GM13977 (cell line): ENCODE results near the gene FAM229A.
"Not testable (repeated sequence)": the region's sequence is repeated elsewhere in the genome, so short reads cannot be mapped to it uniquely, and the experiment has no call there.

Source experiments
- DNase-seq: peaks from one replicate; pipeline ENCODE4 v3.0.0; 2012; ENCODE audit warnings: low spot score
- CTCF ChIP-seq: IDR thresholded peaks from 2 replicates; pipeline ENCODE4 v1.5.1; 2012; ENCODE audit warnings: mild to moderate bottlenecking, control low read depth; ENCODE audit not compliant: insufficient read depth; ENCODE audit errors: extremely low read depth, missing control alignments
- in situ Hi-C: fragments of 300-500 bp; cut with MboI; formaldehyde crosslinking; loops from one replicate; pipeline ENCODE4 v1.12.0; 2022; ENCODE audit warnings: low sequenced_read_pairs, low pct_unique_long_range_greater_than_20kb, mixed read lengths, inconsistent platforms; ENCODE audit not compliant: unreplicated experiment

Gene FAM229A

DNA sequence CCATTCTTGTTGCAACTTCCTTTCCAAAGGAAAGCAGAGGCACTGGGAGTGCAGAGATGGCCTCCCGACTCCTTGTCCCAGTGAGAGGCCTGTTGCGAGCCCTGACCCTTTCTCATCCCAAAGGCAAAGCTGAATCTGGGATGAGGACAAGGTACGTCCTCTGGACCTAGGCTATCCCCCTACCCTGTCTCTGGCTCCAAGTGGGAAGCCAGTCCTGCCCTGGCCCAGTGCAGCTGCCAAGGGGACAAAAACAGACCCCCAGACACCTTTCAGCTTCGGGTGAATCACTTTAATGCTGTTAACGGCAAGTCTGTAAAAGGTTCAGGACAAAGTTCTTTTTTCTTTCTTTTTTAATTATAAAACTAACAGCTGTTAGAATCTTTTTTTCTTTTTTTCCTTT lies 2.6 kb upstream of the FAM229A start:
- no peak for DNase-seq
- in situ Hi-C loops, result no loop called here
- TF ChIP-seq CTCF, result no peak

- no peak for TF ChIP-seq CTCF
- no peak for DNase-seq
- in situ Hi-C loops, result no loop called here
Measured at GRCh38 chr1:32363713-32364112, 1.4 kb upstream of the FAM229A start.

GRCh38 chr1:32361674-32362473 lies 411 bp downstream of the FAM229A start:
- in situ Hi-C loops, result no loop called here
- TF ChIP-seq CTCF, result peak; percentile 43
- DNase-seq, result peak; percentile 65

DNA sequence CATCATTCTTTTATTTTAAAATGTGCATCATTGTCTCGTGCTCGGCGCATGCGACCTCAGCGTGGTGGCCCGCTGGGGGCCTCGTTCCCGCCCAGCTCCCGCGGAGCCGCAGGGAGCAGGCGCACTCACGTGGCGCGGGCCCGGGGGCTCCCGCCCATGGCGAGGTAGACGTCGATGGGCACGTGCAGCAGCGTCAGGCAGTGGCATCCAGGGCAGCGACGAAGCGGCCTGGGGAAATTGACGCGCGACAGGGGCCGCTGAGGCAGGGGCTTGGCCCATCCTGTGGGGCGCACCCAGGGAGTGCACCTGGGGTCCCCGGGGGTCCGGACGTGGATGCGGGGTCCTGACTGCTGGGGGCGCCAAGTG lies 994 bp downstream of the FAM229A start:
- in situ Hi-C loops, result no loop called here
- no peak for DNase-seq
- no peak for TF ChIP-seq CTCF

DNA sequence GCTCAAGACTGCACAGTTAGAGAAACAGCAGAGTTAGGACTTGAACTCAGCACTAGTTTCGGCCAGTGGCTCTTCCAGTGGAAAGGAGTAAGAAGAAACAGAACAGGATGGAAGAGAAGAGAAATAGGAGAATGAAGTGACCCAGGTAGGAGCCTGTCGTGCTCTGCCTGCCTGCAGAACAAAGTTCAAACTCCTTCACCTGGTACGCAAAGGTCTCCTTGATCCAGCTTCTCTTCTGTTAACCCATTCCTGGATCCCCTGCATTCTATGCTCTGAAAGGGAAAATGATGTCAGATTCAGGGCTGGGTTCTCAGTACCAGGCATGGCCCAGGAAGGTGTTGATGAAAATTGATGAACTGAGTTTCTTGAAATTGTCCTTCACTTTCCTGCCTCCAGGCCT lies 3.9 kb downstream of the FAM229A start:
- TF ChIP-seq CTCF, result no peak
- in situ Hi-C loops, result no loop called here
- no peak for DNase-seq

DNA sequence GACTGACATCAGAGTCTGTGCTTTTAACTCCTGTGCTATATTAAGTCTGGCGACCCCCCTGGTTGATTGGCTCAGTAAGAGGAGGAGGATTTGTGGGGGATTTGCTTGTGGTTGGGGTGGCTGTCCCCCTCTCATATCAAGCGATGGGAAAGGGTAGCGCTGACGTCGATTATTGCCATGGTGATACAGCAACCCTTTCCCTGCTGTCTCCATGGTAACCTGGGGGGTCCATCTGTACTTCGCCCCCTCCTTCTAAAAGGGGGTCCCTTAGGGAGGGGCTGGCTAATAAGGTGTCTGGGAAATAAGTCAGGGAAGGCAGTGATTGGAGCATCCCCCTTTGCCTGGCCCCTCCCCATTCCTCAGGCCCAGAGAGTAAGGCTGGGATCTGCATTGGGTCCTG lies 4.7 kb downstream of the FAM229A start:
- in situ Hi-C loops, result no loop called here
- DNase-seq, result no peak
- no peak for TF ChIP-seq CTCF

DNA sequence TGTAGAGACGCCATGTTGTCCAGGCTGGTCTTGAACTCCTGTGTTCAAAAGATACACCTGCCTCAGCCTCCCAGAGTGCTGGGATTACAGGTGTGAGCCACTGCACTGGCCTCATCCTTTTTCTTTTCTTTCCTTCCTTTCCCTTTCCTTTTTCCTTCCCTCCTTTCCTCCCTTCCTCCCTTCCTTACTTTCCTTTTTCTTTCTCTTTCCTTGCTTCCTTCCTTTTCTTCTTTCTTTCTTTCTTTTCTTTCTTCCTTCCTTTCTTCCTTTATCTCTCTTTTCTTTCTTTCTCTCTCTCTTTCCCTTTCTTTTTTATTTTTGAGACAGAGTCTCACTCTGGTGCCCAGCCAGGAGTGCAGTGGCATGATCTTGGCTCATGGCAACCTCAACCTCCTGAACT lies 5.8 kb downstream of the FAM229A start:
- no peak for TF ChIP-seq CTCF
- in situ Hi-C loops, result no loop called here
- no peak for DNase-seq

DNA sequence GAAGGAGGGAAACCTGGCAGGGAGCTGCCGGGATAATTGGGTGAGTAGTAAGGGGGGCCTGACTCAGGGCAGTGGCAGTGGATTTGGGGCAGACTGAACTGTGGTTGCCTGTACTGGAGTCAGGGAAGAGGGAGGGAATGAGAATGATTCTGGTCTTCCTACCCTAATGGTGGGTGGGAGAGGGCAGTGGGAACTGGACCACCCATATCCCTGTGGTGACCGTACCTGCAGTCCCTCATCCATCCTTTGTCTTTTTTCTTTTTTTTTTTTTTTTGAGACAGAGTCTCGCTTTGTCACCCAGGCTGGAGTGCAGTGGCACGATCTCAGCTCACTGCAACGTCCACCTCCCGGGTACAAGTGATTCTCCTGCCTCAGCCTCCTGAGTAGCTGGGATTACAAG lies 6.5 kb downstream of the FAM229A start:
- in situ Hi-C loops, DNase-seq: not testable (repeated sequence)
